Chondrocyte (in vitro differentiated cells): ENCODE results near the gene MMP17. TPM values are rescaled to one million over a fixed set of nuclear protein-coding genes. Genes with fewer than 3 reads are reported as not detected.

Experiments used
- DNase-seq: peaks from one replicate; pipeline ENCODE4 v3.0.0; 2021; ENCODE audit warnings: mixed read lengths, low spot score
- H3K27ac Mint-ChIP-seq: one replicate; pipeline ENCODE4 v1.8.0; 2021; ENCODE audit warnings: mild to moderate bottlenecking, moderate library complexity, mixed read lengths; ENCODE audit not compliant: unreplicated experiment
- H3K27me3 Mint-ChIP-seq: 2 replicates; pipeline ENCODE4 v1.8.0; 2021; ENCODE audit warnings: low read depth, mixed read lengths
- H3K36me3 Mint-ChIP-seq: 2 replicates; pipeline ENCODE4 v1.8.0; 2021; ENCODE audit warnings: low read depth, mixed read lengths
- H3K4me1 Mint-ChIP-seq: 2 replicates; pipeline ENCODE4 v1.8.0; 2021; ENCODE audit warnings: low read depth, mild to moderate bottlenecking, mixed read lengths
- H3K4me3 Mint-ChIP-seq: one replicate; pipeline ENCODE4 v1.8.0; 2021; ENCODE audit warnings: mild to moderate bottlenecking, moderate library complexity, mixed read lengths; ENCODE audit not compliant: unreplicated experiment
- H3K9me3 Mint-ChIP-seq: 2 replicates; pipeline ENCODE4 v1.8.0; 2021; ENCODE audit warnings: low read depth, mixed read lengths
- CTCF ChIP-seq: fragments of 200-600 bp; sonication (generic); IDR thresholded peaks from 2 replicates; pipeline ENCODE4 v1.5.0; 2021; ENCODE audit warnings: antibody characterized with exemption, mild to moderate bottlenecking, moderate library complexity
- total RNA-seq: library from RNA; stranded (reverse); gene quantifications from 3 replicates; pipeline ENCODE4 v1.2.1, GENCODE V29; 2021

The MMP17 gene
- total RNA-seq, 1 donor from 2014 or later = 1.3 TPM

DNA sequence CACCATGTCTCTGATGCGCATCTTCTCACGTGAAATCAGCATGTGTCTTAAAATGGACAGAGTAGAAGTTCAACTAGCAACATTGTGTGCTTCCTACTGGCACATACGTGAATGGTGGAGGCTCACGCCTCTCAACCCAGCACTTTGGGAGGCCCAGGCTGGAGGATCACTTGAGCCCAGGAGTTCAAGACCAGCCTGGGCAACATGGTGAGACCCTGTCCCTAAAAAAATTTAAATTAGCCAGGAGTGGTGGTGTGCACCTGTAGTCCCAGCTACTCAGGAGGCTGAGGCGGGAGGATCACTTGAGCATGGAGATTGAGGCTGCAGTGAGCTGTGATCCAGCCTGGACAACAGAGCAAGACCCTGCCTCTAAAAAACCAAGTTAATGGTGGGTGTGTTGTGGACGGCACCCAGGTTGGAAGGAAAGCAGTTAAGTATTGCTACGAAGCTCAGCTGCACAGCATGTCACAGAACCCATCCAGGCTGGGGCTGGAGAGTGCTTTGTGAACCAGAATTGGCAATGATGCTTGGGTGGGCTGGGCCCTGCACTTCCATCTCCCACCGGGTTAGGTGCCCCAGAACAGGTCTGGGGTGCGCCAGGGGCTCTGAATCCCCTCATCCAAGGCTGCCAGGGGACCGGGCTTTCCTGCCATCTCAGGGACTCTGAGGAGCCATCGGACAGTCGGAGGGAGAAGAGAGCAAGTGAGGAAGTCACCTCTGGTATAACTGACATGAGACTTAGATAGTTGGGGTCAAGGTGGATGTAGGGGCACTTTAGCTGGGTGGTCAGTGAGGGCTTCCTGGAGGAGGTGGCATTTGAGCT lies 33.3 kb downstream of the MMP17 start:
- no peak overlapping the region for H3K4me3 Mint-ChIP-seq
- TF ChIP-seq CTCF = no peak
- peaks cover 41% of the 10 kb centered on the region for H3K4me1 Mint-ChIP-seq
- peak overlapping the region; percentile 94 for H3K27ac Mint-ChIP-seq
- no peaks in the 10 kb centered on the region for H3K27me3 Mint-ChIP-seq
- H3K36me3 Mint-ChIP-seq = no peaks in the 10 kb centered on the region
- H3K9me3 Mint-ChIP-seq = no peaks in the 10 kb centered on the region
- no peak for DNase-seq

DNA sequence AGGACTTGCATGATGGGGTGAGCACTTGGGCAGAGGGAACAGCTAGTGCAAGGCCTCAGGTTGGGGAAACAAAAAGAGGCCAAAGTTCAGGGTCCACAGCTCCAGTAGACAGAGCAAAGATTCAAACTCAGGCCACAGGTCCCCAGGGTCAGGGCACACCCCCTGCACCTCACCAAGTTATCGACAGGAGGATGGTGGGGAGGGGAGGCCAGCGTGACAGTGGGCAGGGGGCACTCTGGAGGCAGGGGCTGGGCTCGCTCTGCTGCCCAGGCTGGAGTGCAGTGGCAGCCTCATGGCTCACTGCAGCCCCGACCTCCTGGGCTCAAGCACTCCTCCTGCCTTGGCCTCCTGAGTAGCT lies 33.9 kb downstream of the MMP17 start:
- Mint-ChIP-seq H3K36me3 (no peaks in the 10 kb centered on the region), H3K4me3 (no peak overlapping the region), H3K9me3 (no peaks in the 10 kb centered on the region), H3K4me1 (peaks cover 41% of the 10 kb centered on the region), H3K27ac (no peak overlapping the region), H3K27me3 (no peaks in the 10 kb centered on the region)
- no peak for DNase-seq
- TF ChIP-seq CTCF = no peak

DNA sequence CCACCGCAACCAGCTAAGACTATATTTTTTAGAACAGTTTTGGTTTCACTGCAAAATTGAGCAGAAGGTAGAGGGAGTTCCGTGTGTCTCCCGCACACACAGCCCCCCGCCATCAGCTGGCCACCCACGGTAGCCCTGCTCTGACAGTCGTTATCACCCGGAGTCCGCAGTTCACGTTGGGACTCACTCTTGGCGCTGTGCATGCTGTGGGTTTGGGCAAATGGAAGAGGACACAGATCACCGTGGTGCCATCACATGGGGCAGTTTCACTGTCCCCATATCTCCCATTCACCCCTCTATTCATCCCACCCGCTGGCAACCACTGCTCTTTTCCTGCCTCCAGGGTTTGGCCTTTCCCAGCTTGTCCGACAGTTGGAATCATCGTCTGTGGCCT lies 34.4 kb downstream of the MMP17 start:
- no peak overlapping the region for H3K4me3 Mint-ChIP-seq
- DNase-seq = no peak
- H3K9me3 Mint-ChIP-seq = no peaks in the 10 kb centered on the region
- no peaks in the 10 kb centered on the region for H3K36me3 Mint-ChIP-seq
- TF ChIP-seq CTCF = no peak
- H3K4me1 Mint-ChIP-seq = peaks cover 41% of the 10 kb centered on the region
- no peaks in the 10 kb centered on the region for H3K27me3 Mint-ChIP-seq
- peak overlapping the region; percentile 84 for H3K27ac Mint-ChIP-seq

DNA sequence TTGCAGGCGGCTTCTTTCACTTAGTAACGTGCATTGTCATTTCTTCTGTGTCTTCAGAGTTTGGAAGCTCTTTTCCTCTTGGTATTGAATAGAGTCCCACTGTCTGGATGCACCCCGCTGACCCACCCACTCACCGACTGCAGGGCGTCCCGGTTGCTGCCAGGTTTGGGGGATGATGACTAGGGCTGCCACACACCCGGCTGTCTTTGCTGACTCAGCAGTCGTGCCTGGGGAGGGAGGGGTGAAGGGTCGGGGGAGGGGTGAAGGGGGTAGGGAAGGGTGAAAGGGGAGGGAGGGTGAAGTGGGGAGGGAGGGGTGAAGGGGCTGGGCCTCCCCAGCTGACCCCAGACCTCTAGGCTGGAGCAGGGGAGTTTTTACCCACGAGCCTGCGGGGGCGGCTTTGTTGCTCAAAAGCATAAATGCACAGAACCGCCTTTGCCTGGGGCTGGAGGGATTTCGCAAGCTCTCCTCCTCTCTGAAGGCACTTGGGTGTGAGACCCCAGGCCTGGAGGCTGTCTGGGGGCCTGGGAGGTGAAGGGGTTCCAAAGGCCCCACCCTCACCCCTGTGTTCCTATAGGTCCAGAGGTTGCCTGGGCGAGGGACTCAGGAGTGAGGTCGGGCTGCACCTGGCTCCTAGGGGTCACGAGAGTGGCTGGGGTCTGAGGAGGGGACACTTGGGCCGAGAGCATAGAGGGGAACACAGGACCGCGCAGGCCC lies 35.0 kb downstream of the MMP17 start:
- Mint-ChIP-seq H3K4me3 (no peak overlapping the region), H3K27me3 (no peaks in the 10 kb centered on the region), H3K36me3 (no peaks in the 10 kb centered on the region), H3K4me1 (peaks cover 41% of the 10 kb centered on the region), H3K9me3 (no peaks in the 10 kb centered on the region), H3K27ac (peak overlapping the region; percentile 84)
- no peak for DNase-seq
- TF ChIP-seq CTCF = no peak

GRCh38 chr12:131863711-131864396 lies 35.7 kb downstream of the MMP17 start:
- H3K27ac Mint-ChIP-seq = no peak overlapping the region

More at GRCh38 chr12:131863711-131864396, 35.7 kb downstream of the MMP17 start:
- Mint-ChIP-seq H3K9me3 (no peaks in the 10 kb centered on the region), H3K27me3 (no peaks in the 10 kb centered on the region), H3K4me3 (no peak overlapping the region), H3K4me1 (peaks cover 38% of the 10 kb centered on the region), H3K36me3 (no peaks in the 10 kb centered on the region)
- no peak for DNase-seq
- TF ChIP-seq CTCF = no peak
